Nephron (organoid): ENCODE results near the gene ITGA1.
"Not testable (repeated sequence)": the region's sequence is repeated elsewhere in the genome, so short reads cannot be mapped to it uniquely, and the experiment has no call there.

Experiments used
- H3K27ac Mint-ChIP-seq, 3 experiments: 2 replicates each; pipeline ENCODE4 v1.8.0; 2020; ENCODE audit warnings: mixed read lengths in 3 of 3, mild to moderate bottlenecking in 2 of 3, moderate library complexity in 1 of 3
- H3K27me3 Mint-ChIP-seq: 2 replicates; pipeline ENCODE4 v1.8.0; 2021; ENCODE audit warnings: low read depth, mild to moderate bottlenecking, moderate library complexity, mixed read lengths
- H3K36me3 Mint-ChIP-seq: 2 replicates; pipeline ENCODE4 v1.8.0; 2020; ENCODE audit warnings: low read depth, mixed read lengths
- H3K4me1 Mint-ChIP-seq: 2 replicates; pipeline ENCODE4 v1.8.0; 2020; ENCODE audit warnings: mixed read lengths
- H3K4me3 Mint-ChIP-seq, 3 experiments: 2 replicates each; pipeline ENCODE4 v1.8.0; 2020; ENCODE audit warnings: mild to moderate bottlenecking in 3 of 3, mixed read lengths in 3 of 3, moderate library complexity in 2 of 3
- H3K9me3 Mint-ChIP-seq: 2 replicates; pipeline ENCODE4 v1.8.0; 2020; ENCODE audit warnings: mixed read lengths
- CTCF ChIP-seq, 3 experiments: fragments of 200-600 bp; sonication (generic); IDR thresholded peaks; one replicate each; pipeline ENCODE4 v1.5.0; 2021; ENCODE audit warnings: antibody characterized with exemption in 3 of 3; ENCODE audit not compliant: unreplicated experiment in 3 of 3

Gene ITGA1

DNA sequence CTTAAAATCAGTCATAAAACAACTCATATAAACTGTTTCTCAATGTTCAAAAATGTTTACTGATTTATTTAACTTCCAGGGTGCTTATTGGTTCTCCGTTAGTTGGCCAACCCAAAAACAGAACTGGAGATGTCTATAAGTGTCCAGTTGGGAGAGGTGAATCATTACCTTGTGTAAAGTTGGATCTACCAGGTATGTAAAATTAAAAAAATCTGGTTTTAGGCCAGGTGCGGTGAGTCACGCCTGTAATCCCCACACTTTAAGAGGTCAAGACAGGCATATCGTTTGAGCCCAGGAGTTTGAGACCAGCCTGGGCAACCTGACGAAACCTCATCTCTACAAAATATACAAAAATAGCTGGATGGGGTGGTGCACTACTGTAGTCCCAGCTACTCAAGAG lies 73.7 kb downstream of the ITGA1 start:
- H3K27ac Mint-ChIP-seq = no peak overlapping the region
- H3K4me3 Mint-ChIP-seq = no peak overlapping the region
- H3K36me3 Mint-ChIP-seq = peaks cover 8% of the 10 kb centered on the region
- no peaks in the 10 kb centered on the region for H3K27me3 Mint-ChIP-seq
- TF ChIP-seq CTCF (IDR thresholded peaks at IDR 0.05; ENCODE audit: unreplicated experiment in 3 of 3) = no peak
- no peaks in the 10 kb centered on the region for H3K9me3 Mint-ChIP-seq
- peaks cover 22% of the 10 kb centered on the region for H3K4me1 Mint-ChIP-seq

DNA sequence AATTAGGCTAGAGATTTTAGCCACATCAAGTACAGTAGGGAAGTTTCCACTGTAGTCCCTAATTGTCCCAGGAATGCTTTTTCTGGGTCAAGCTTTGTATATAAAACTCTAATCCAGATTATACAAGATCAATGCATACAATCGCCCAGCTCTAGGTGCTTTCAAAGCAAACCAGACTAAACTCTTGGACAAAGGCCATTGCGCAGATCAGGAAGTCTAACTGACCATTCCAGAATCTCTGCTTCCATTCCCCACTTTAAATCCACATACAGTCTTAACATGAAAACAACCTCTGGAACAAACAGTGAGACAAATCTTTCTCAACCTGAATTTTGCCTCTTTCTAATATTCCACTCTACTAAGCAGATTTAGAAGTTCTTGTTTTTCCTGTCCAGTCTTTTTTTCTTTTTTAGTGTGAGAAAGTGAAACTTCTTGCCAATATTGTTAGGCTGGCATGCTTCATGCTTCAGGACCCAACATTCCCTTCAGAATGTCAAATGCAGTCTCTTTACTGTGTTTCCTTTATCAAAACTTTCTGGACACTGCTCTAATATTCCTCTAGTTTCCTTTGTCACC lies 76.1 kb downstream of the ITGA1 start:
- Mint-ChIP-seq H3K9me3 (no peaks in the 10 kb centered on the region), H3K4me1 (peaks cover 26% of the 10 kb centered on the region), H3K4me3 (peak overlapping the region in 1 of 3 experiments; percentile 14), H3K27ac (peak overlapping the region; percentile 89 to 97 (median 91)), H3K27me3 (no peaks in the 10 kb centered on the region), H3K36me3 (peaks cover 8% of the 10 kb centered on the region)
- TF ChIP-seq CTCF (IDR thresholded peaks at IDR 0.05; ENCODE audit: unreplicated experiment in 3 of 3) = no peak

GRCh38 chr5:52864371-52864770 lies 76.7 kb downstream of the ITGA1 start:
- H3K4me1 Mint-ChIP-seq = peaks cover 25% of the 10 kb centered on the region
- peak overlapping the region; percentile 89 to 97 (median 91) for H3K27ac Mint-ChIP-seq
- H3K9me3 Mint-ChIP-seq = no peaks in the 10 kb centered on the region
- H3K27me3 Mint-ChIP-seq = no peaks in the 10 kb centered on the region
- H3K36me3 Mint-ChIP-seq = peaks cover 8% of the 10 kb centered on the region
- TF ChIP-seq CTCF (IDR thresholded peaks at IDR 0.05; ENCODE audit: unreplicated experiment in 3 of 3) = no peak
- H3K4me3 Mint-ChIP-seq = peak overlapping the region in 1 of 3 experiments; percentile 9

DNA sequence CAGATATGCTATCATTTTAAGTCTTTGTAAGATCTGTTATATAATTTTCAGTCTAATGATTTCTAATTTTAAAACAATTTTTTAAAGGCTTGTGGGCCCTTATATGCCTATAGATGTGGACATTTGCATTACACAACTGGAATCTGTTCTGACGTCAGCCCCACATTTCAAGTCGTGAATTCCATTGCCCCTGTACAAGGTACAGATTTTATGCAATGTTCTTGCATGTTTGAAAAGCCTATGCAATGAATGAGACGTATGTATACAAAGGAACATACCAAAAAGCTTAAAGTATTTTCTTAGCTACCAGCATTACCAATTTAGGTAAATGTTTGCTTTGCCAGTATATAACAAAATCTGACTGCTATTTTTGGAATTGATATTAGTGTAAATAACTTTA lies 77.2 kb downstream of the ITGA1 start:
- Mint-ChIP-seq H3K36me3 (peaks cover 8% of the 10 kb centered on the region), H3K27me3 (no peaks in the 10 kb centered on the region), H3K4me1 (peaks cover 20% of the 10 kb centered on the region), H3K9me3 (no peaks in the 10 kb centered on the region), H3K4me3 (no peak overlapping the region), H3K27ac (peak overlapping the region; percentile 89 to 97 (median 91))
- no peak for TF ChIP-seq CTCF (IDR thresholded peaks at IDR 0.05; ENCODE audit: unreplicated experiment in 3 of 3)

- H3K27ac Mint-ChIP-seq, H3K27me3 Mint-ChIP-seq, H3K36me3 Mint-ChIP-seq, H3K4me3 Mint-ChIP-seq, H3K9me3 Mint-ChIP-seq: not testable (repeated sequence)
- peaks cover 27% of the 10 kb centered on the region for H3K4me1 Mint-ChIP-seq
Observed at GRCh38 chr5:52865991-52866390, 78.3 kb downstream of the ITGA1 start.

GRCh38 chr5:52867809-52868208 lies 80.1 kb downstream of the ITGA1 start:
- no peak for TF ChIP-seq CTCF (IDR thresholded peaks at IDR 0.05; ENCODE audit: unreplicated experiment in 3 of 3)
- peaks cover 35% of the 10 kb centered on the region for H3K4me1 Mint-ChIP-seq
- peak overlapping the region in 1 of 3 experiments; percentile 17 for H3K27ac Mint-ChIP-seq
- H3K9me3 Mint-ChIP-seq = no peaks in the 10 kb centered on the region
- peaks cover 6% of the 10 kb centered on the region for H3K36me3 Mint-ChIP-seq
- H3K4me3 Mint-ChIP-seq = no peak overlapping the region
- no peaks in the 10 kb centered on the region for H3K27me3 Mint-ChIP-seq
